GM12874 (cell line): ENCODE data around the gene BRSK2.

Source experiments
- CTCF ChIP-seq: IDR thresholded peaks from 2 replicates; pipeline ENCODE4 v1.5.1; 2011; ENCODE audit warnings: low read depth, mild to moderate bottlenecking, control low read depth, low read length, moderate library complexity; ENCODE audit not compliant: insufficient read depth

The BRSK2 gene

GRCh38 chr11:1468002-1468401, 78.3 kb downstream of the BRSK2 start:
- no peak for TF ChIP-seq CTCF

- no peak for TF ChIP-seq CTCF
Observed at GRCh38 chr11:1468473-1469066, 78.8 kb downstream of the BRSK2 start.

- TF ChIP-seq CTCF = no peak
Observed at GRCh38 chr11:1469287-1469910, 79.7 kb downstream of the BRSK2 start.

- no peak for TF ChIP-seq CTCF
Observed at GRCh38 chr11:1469911-1470680, 80.4 kb downstream of the BRSK2 start.

- no peak for TF ChIP-seq CTCF
Observed at GRCh38 chr11:1470681-1471611, 81.2 kb downstream of the BRSK2 start.

GRCh38 chr11:1471736-1472135, 82.0 kb downstream of the BRSK2 start:
- no peak for TF ChIP-seq CTCF
